Measurements from ENCODE around the gene ARHGEF19.
A peak's percentile ranks its signal among the peaks of the same experiment; 100 is the strongest.

The ARHGEF19 gene

DNA sequence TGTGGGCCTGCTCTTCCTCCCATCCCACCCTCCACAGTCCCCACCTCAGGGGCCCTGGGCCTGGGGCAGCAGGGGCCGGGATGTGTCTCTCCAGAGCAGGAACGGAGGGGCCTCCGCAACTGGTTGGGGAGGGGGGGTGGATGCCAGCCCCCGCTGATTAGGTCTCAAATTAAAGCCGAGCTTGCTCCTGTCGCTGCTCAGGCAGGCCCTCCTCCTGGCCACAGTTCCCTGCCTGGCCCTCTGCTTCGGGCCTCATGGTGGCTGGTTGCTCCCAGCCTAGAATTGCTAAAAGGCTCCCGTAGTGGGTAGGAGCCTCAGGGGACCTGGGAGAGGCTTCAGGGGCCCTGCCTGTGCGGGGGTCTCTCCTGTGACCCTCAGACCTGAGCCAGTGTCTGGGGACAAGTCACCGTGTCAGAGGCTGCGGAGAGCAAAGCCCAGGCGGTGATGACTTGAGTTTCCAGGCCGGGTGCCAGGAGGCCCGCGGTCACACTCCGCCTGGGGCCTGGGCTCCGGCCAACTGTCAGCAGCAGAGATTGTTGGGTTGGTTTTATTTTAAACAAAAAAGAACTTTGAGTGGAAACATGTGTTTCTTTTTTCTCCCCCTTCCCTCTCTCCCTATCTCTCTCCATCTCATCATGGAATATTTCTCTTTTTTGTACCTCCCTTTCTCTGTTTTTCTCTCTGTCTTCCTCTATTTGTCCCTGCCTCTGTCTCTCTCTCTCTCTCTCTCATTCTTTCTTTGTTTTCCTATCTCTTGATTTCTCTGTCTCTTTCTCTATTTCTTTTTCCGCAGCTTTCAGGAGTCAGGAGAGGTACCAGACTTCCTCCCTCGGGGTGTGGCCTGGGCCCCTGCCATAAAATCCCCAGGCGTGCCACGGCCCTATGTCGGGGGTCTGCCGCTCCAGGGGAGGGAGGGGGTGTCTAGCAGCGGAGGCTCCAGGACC lies 36.6 kb downstream of the ARHGEF19 start:
- no peaks in the 10 kb centered on the region for H4K20me1 ChIP-seq
- H3K9me3 ChIP-seq = no peaks in the 10 kb centered on the region
- H3K27ac ChIP-seq = peak overlapping the region; percentile 84
- H3K4me1 ChIP-seq = peaks cover 56% of the 10 kb centered on the region
- no peaks in the 10 kb centered on the region for H3K27me3 ChIP-seq
- H3K4me3 ChIP-seq = 0 out of 2 replicates have a peak overlapping the region, but pooled peaks have one; percentile 25
- no peak for TF ChIP-seq Cebpa-rat (IDR thresholded peaks at IDR 0.05)
- peak overlapping the region; percentile 75 for H3K9ac ChIP-seq
- H3K36me3 ChIP-seq = no peaks in the 10 kb centered on the region
- peak overlapping the region; percentile 85 for H3K4me2 ChIP-seq

GRCh38 chr1:16174886-16175598 lies 37.4 kb downstream of the ARHGEF19 start:
- no peak for TF ChIP-seq Cebpa-rat (IDR thresholded peaks at IDR 0.05)
- H3K4me3 ChIP-seq = no peak overlapping the region
- H3K36me3 ChIP-seq = no peaks in the 10 kb centered on the region
- H3K9ac ChIP-seq = peak overlapping the region; percentile 34
- H3K9me3 ChIP-seq = no peaks in the 10 kb centered on the region
- H3K27me3 ChIP-seq = peaks cover 2% of the 10 kb centered on the region; the same call in 1 of the 2 replicates
- peak overlapping the region; percentile 84 for H3K27ac ChIP-seq
- peaks cover 56% of the 10 kb centered on the region for H3K4me1 ChIP-seq
- H3K4me2 ChIP-seq = peak overlapping the region; percentile 85
- H4K20me1 ChIP-seq = no peaks in the 10 kb centered on the region

DNA sequence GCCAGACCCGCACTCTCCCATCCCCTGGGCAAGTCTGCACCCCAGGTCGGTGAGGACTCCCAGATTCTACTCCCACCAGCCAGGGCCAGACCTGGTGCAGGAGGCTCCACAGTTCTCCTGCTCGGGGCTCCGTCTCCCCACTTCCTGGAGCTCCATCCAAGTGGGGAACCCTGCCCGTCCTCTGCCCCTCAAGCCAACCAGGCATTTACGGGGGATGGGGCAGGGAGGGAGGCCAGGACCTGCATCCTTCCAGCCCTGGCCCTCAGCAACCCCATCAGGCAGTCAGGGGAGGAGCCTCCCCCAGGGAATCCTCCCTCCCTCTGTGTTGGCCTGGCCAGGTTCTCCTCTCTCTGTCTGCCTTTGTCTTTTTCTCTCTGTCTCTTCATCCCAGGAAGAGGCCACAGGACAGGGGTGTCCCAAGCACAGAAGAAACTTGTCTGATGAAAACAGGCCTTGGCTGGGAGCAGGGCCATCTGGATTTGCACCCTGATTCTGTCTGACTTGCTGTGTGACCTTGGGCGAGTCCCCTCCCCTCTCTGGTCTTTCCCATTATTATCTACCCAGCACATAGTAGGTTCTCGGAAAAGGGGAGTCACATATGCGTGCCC lies 38.1 kb downstream of the ARHGEF19 start:
- Histone ChIP-seq H3K9ac (peak overlapping the region; percentile 34; the same call in 1 of the 2 replicates), H3K9me3 (no peaks in the 10 kb centered on the region), H3K27ac (peak overlapping the region; percentile 36; the same call in 1 of the 2 replicates), H3K36me3 (no peaks in the 10 kb centered on the region), H4K20me1 (no peaks in the 10 kb centered on the region; the same call in 1 of the 2 replicates), H3K4me3 (no peak overlapping the region), H3K4me1 (peaks cover 60% of the 10 kb centered on the region), H3K4me2 (peak overlapping the region; percentile 85), H3K27me3 (peaks cover 6% of the 10 kb centered on the region)
- no peak for TF ChIP-seq Cebpa-rat (IDR thresholded peaks at IDR 0.05)

DNA sequence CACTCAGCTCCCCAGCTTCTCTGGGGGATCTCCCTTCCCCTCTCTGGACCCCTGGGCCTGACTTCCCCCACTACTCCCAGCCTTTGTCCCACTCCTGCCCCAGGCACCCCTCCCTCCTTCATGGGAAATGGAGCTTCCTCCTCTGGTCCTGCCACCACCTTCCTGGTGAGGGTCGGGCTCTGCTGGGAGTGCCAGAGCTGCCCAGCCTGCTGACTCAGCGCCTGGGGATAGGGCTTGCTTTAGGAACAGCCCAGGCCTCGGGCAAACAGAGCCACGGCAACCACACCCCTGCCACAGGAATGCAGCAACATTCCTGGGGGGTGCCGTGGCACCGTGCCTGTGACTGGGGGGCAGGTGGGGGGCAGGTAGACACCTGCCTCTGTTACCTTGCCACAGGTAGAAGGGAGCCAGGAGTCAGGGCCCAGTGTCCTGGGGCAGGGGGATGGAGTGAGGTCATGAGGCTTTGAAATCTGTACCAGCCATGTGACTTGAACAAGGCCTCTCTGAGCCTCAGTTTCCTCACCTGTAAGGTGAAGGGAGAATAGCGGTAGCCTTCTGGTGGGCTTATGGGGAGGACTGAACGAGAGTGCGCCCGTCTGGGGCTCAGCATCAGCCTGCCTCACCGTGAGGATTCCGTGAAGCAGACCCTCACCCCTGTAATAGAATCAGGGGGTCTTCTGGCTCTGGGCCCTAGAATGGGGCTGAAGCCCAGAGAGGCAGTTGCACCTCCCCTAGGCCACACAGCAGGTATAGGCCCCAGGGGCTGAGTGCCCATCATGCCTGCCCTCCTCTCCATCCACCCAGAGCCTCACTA lies 38.8 kb downstream of the ARHGEF19 start:
- Histone ChIP-seq H3K27me3 (peaks cover 13% of the 10 kb centered on the region), H3K9me3 (no peaks in the 10 kb centered on the region), H4K20me1 (no peaks in the 10 kb centered on the region; the same call in 1 of the 2 replicates), H3K4me2 (peak overlapping the region; percentile 85), H3K4me1 (peaks cover 66% of the 10 kb centered on the region), H3K36me3 (no peaks in the 10 kb centered on the region), H3K4me3 (no peak overlapping the region), H3K27ac (0 out of 2 replicates have a peak overlapping the region, but pooled peaks have one; percentile 14), H3K9ac (peak overlapping the region; percentile 25; the same call in 1 of the 2 replicates)
- TF ChIP-seq Cebpa-rat (IDR thresholded peaks at IDR 0.05) = no peak

DNA sequence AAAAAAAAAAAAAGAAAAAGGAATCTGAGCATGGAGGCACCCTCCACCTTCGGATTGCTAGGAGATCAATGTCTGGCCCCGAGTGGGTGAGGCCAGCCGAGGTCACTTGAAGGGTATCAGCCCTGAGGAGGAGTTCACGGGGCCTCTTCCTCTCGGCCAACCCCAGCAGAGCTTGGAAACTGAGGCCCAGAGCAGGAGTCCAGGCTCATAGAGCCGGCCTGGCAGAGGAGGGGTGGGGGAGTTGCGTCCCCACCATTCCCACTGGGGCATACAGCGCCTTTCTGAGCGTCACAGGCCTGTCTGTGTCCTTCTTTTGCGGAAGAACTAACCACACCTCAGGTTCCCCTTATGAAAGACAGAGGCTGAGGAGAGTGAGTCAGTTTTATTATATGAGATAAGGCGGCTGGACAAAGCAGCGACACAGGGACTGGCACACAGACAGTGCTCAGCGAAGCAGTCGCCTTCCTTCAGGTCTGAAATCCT lies 39.4 kb downstream of the ARHGEF19 start:
- no peaks in the 10 kb centered on the region for H3K9me3 ChIP-seq
- peak overlapping the region; percentile 85 for H3K4me2 ChIP-seq
- H3K4me1 ChIP-seq = peaks cover 66% of the 10 kb centered on the region
- H3K27me3 ChIP-seq = peaks cover 20% of the 10 kb centered on the region
- H4K20me1 ChIP-seq = no peaks in the 10 kb centered on the region; the same call in 1 of the 2 replicates
- TF ChIP-seq Cebpa-rat (IDR thresholded peaks at IDR 0.05) = no peak
- no peak overlapping the region for H3K27ac ChIP-seq
- H3K4me3 ChIP-seq = no peak overlapping the region
- H3K9ac ChIP-seq = no peak overlapping the region; the same call in 1 of the 2 replicates
- H3K36me3 ChIP-seq = no peaks in the 10 kb centered on the region

GRCh38 chr1:16172218-16172830 lies 40.1 kb downstream of the ARHGEF19 start:
- H3K27me3 ChIP-seq = peaks cover 24% of the 10 kb centered on the region
- H3K9me3 ChIP-seq = no peaks in the 10 kb centered on the region
- peaks cover 68% of the 10 kb centered on the region for H3K4me1 ChIP-seq
- no peak overlapping the region for H3K4me3 ChIP-seq
- no peak overlapping the region for H3K27ac ChIP-seq
- H4K20me1 ChIP-seq = no peaks in the 10 kb centered on the region; the same call in 1 of the 2 replicates
- TF ChIP-seq Cebpa-rat (IDR thresholded peaks at IDR 0.05) = no peak
- H3K9ac ChIP-seq = no peak overlapping the region
- no peak overlapping the region for H3K4me2 ChIP-seq
- no peaks in the 10 kb centered on the region for H3K36me3 ChIP-seq

- Histone ChIP-seq H3K36me3 (no peaks in the 10 kb centered on the region), H3K4me2 (no peak overlapping the region), H3K27me3 (peaks cover 24% of the 10 kb centered on the region), H3K27ac (no peak overlapping the region), H3K4me3 (no peak overlapping the region), H4K20me1 (no peaks in the 10 kb centered on the region; the same call in 1 of the 2 replicates), H3K9ac (no peak overlapping the region), H3K9me3 (no peaks in the 10 kb centered on the region), H3K4me1 (peaks cover 60% of the 10 kb centered on the region)
- TF ChIP-seq Cebpa-rat (IDR thresholded peaks at IDR 0.05) = no peak
These were observed 40.9 kb downstream of the ARHGEF19 start for GRCh38 chr1:16171314-16172151.

GRCh38 chr1:16170283-16170673 lies 42.2 kb downstream of the ARHGEF19 start:
- no peak overlapping the region for H3K9ac ChIP-seq
- no peak overlapping the region for H3K4me2 ChIP-seq
- no peaks in the 10 kb centered on the region for H3K9me3 ChIP-seq
- H3K4me3 ChIP-seq = no peak overlapping the region
- TF ChIP-seq Cebpa-rat (IDR thresholded peaks at IDR 0.05) = no peak
- no peak overlapping the region for H3K27ac ChIP-seq
- no peaks in the 10 kb centered on the region; the same call in 1 of the 2 replicates for H4K20me1 ChIP-seq
- H3K27me3 ChIP-seq = peaks cover 24% of the 10 kb centered on the region
- no peaks in the 10 kb centered on the region for H3K36me3 ChIP-seq
- peaks cover 53% of the 10 kb centered on the region for H3K4me1 ChIP-seq

Measured in BLaER1 (cell line).